PC-3 (cell line): ENCODE results near the gene PIM1.

Experiments used
- EZH2 ChIP-seq: fragments of 300-600 bp; sonication (generic); IDR thresholded peaks from one replicate; pipeline ENCODE4 v1.6.1; 2017; ENCODE audit warnings: antibody characterized with exemption, mild to moderate bottlenecking, low read length; ENCODE audit not compliant: unreplicated experiment
- TF ChIP-seq, protein P1 (sequence below): fragments of 300-600 bp; sonication (generic); conservative IDR thresholded peaks from 2 replicates; pipeline ENCODE4 v1.5.1; 2017; ENCODE audit warnings: antibody characterized with exemption, low read depth, mild to moderate bottlenecking, low read length

GRCh38 chr6:37127961-37128862 lies 41.7 kb upstream of the PIM1 start:
- TF ChIP-seq, protein P1, sequence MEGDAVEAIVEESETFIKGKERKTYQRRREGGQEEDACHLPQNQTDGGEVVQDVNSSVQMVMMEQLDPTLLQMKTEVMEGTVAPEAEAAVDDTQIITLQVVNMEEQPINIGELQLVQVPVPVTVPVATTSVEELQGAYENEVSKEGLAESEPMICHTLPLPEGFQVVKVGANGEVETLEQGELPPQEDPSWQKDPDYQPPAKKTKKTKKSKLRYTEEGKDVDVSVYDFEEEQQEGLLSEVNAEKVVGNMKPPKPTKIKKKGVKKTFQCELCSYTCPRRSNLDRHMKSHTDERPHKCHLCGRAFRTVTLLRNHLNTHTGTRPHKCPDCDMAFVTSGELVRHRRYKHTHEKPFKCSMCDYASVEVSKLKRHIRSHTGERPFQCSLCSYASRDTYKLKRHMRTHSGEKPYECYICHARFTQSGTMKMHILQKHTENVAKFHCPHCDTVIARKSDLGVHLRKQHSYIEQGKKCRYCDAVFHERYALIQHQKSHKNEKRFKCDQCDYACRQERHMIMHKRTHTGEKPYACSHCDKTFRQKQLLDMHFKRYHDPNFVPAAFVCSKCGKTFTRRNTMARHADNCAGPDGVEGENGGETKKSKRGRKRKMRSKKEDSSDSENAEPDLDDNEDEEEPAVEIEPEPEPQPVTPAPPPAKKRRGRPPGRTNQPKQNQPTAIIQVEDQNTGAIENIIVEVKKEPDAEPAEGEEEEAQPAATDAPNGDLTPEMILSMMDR = peak; percentile 49
- TF ChIP-seq EZH2 = no peak
